Measurements from ENCODE around the gene TMEM165.

DNA sequence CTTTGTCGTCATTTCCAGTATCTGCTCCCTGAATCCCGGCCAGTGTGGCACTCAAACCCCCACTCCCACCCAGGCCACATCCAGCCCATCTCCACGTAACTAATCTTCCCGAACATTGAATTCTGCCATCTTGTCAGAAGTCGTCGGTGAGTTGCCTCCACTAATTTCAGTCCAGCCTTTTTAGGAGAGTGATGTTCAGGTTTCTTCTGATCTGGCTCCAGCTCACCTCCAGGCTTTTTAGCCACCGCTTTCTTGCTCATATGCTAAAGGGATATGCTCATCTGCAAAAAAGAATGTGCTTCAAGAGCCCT lies 1.3 kb downstream of the TMEM165 start:
- TF ChIP-seq, protein P1, sequence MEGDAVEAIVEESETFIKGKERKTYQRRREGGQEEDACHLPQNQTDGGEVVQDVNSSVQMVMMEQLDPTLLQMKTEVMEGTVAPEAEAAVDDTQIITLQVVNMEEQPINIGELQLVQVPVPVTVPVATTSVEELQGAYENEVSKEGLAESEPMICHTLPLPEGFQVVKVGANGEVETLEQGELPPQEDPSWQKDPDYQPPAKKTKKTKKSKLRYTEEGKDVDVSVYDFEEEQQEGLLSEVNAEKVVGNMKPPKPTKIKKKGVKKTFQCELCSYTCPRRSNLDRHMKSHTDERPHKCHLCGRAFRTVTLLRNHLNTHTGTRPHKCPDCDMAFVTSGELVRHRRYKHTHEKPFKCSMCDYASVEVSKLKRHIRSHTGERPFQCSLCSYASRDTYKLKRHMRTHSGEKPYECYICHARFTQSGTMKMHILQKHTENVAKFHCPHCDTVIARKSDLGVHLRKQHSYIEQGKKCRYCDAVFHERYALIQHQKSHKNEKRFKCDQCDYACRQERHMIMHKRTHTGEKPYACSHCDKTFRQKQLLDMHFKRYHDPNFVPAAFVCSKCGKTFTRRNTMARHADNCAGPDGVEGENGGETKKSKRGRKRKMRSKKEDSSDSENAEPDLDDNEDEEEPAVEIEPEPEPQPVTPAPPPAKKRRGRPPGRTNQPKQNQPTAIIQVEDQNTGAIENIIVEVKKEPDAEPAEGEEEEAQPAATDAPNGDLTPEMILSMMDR (optimal IDR thresholded peaks at IDR 0.05 in 1 of 3, IDR thresholded peaks at IDR 0.05 in 1 of 3, conservative IDR thresholded peaks at IDR 0.05 in 1 of 3; ENCODE audit: extremely low read depth in 1 of 3, insufficient read depth in 2 of 3, low read length in 3 of 3): no peak
- TF ChIP-seq EZH2 (IDR thresholded peaks at IDR 0.05; ENCODE audit: low read length): no peak

All from keratinocyte (primary cell).